ENCODE data around the gene SBK1. TPM values are rescaled to one million over a fixed set of nuclear protein-coding genes. Genes with fewer than 3 reads are reported as not detected.

SBK1 gene
- total RNA-seq, 6 donors from 2014 or later: 1.1 to 4.2 (median 2.1) TPM

DNA sequence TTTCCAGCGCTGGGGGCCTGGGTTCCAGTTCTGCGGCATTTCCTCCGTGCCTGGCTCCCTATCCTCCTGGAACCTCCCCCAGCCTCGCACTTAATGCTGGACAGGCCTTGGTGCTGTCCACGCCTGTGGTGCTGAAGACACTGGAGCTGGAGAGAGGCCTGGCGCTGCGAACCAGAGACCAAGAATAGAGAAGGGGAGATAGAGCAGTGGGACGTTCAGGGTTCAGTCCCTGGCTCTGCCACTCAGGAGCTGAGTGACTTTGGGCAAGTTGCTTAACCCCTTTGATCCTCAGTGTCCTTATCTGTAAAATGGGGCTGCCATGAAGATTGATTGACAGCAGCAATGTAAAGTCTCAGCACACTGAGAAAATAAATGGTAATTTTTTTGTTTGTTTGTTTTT is 11.9 kb downstream of the SBK1 start:
- DNase-seq (no peak), ATAC-seq (ENCODE audit: low FRiP score in 2 of 2) (peak in 1 of 2 donors; percentile 56)
- WGBS, 2 donors: 74 to 76% methylated on average over 8 of the region's 8 CpGs

DNA sequence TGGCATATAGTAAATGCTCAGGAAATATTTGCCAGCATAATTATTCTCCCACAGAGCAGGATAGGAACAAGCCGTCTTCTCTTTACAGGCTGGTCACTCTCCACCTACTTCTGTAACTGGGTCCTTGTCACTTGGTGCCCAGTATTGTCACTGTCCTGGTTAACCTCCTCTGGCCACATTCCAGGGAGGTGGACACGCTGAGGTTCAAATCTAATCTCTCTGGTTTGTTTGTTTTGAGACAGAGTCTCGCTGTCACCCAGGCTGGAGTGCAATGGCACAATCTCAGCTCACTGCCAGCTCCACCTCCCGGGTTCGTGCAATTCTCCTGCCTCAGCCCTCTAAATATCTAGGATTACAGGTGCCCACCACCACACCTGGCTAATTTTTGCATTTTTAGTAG is 15.6 kb downstream of the SBK1 start:
- no peak overlapping the region for H3K4me3 ChIP-seq
- H3K4me1 ChIP-seq: no peaks in the 10 kb centered on the region
- ATAC-seq (ENCODE audit: low FRiP score in 2 of 2) (no peak), DNase-seq (no peak)
- no peaks in the 10 kb centered on the region for H3K9me3 ChIP-seq
- no peaks in the 10 kb centered on the region for H3K36me3 ChIP-seq
- H3K27ac ChIP-seq: no peak overlapping the region
- TF ChIP-seq EP300 (IDR thresholded peaks at IDR 0.05) (no peak), POLR2AphosphoS5 (IDR thresholded peaks at IDR 0.05) (no peak), POLR2A (IDR thresholded peaks at IDR 0.05) (no peak)
- TF ChIP-seq, protein P1, sequence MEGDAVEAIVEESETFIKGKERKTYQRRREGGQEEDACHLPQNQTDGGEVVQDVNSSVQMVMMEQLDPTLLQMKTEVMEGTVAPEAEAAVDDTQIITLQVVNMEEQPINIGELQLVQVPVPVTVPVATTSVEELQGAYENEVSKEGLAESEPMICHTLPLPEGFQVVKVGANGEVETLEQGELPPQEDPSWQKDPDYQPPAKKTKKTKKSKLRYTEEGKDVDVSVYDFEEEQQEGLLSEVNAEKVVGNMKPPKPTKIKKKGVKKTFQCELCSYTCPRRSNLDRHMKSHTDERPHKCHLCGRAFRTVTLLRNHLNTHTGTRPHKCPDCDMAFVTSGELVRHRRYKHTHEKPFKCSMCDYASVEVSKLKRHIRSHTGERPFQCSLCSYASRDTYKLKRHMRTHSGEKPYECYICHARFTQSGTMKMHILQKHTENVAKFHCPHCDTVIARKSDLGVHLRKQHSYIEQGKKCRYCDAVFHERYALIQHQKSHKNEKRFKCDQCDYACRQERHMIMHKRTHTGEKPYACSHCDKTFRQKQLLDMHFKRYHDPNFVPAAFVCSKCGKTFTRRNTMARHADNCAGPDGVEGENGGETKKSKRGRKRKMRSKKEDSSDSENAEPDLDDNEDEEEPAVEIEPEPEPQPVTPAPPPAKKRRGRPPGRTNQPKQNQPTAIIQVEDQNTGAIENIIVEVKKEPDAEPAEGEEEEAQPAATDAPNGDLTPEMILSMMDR (IDR thresholded peaks at IDR 0.05): no peak
- no peaks in the 10 kb centered on the region for H3K27me3 ChIP-seq
- WGBS, 2 donors: 86 to 91% methylated on average over 5 of the region's 5 CpGs

More for the DNA sequence above, 11.9 kb downstream of the SBK1 start:
- no peaks in the 10 kb centered on the region for H3K4me1 ChIP-seq
- no peak overlapping the region for H3K4me3 ChIP-seq
- H3K27me3 ChIP-seq: no peaks in the 10 kb centered on the region
- no peak for TF ChIP-seq POLR2AphosphoS5 (IDR thresholded peaks at IDR 0.05)
- H3K9me3 ChIP-seq: no peaks in the 10 kb centered on the region
- no peaks in the 10 kb centered on the region for H3K36me3 ChIP-seq
- no peak overlapping the region for H3K27ac ChIP-seq

DNA sequence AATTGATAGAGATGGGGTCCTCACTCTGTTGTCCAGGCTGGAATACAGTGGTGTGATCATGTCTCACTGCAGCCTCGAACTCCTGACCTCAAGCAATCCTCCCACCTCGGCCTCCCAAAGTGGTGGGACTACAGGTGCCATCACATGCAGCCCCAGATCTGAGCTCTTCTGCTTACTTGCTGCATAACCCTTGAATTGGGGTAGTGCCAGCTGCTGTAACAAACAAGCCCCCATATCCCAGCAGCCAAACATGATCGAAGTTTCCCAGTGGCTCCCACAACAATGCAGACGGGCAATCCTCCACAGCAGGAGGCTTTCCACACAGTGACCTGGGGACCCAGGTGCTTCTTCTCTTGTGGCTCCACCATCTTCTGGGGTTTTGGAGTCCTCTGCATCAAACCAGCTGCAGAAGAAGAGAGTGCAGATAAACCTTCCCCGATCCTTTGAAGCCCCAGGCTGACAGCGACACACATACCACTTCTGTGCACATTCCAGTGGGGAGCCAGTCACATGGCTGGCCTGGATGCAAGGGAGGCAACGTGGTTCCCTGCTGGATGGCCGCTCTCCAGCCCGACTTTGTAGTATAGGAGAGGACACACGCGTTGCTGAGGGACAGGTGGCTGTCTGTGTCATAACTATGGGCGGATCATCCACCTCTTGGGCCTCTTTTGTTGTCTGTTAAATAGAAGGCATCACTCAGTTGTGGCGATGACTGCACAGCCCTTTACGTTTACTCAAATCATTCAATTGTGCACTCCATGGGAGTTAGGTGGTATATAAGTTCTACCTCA is 16.7 kb downstream of the SBK1 start:
- no peak for DNase-seq
- H3K9me3 ChIP-seq: no peaks in the 10 kb centered on the region
- no peak overlapping the region for H3K27ac ChIP-seq
- no peak for ATAC-seq (ENCODE audit: low FRiP score in 2 of 2)
- H3K36me3 ChIP-seq: no peaks in the 10 kb centered on the region
- TF ChIP-seq, protein P1 (IDR thresholded peaks at IDR 0.05): no peak
- TF ChIP-seq POLR2A (IDR thresholded peaks at IDR 0.05): no peak
- TF ChIP-seq POLR2AphosphoS5 (IDR thresholded peaks at IDR 0.05): no peak
- no peak for TF ChIP-seq EP300 (IDR thresholded peaks at IDR 0.05)
- no peaks in the 10 kb centered on the region for H3K4me1 ChIP-seq
- no peaks in the 10 kb centered on the region for H3K27me3 ChIP-seq
- H3K4me3 ChIP-seq: no peak overlapping the region
- 92 to 94% methylated on average over 8 to 14 of the region's 14 CpGs for WGBS, 2 donors

DNA sequence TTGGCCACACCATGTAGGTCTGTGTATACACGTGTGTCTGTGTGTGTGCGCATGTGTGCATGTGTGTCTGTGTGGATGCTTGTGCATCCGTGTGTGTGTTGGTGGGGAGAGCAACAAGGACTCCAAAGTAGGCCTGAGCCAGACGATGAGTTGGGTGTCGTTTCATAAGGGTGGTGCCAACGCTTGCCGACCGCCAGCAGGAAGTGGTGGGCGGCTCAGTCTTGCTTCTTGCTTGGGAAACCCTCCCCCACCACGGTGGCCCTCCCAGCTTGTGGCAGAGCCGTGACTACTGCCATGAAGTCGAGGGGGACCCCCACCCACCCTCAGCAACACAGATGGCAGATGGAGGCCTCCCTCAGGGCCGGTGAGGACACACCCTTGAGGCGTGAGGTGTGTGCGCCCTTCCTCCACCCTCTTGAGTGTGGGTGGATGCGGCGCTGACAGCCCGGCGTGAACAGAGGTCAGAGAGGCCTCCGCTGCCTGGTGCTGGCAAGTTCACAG is 17.5 kb downstream of the SBK1 start:
- Histone ChIP-seq H3K27ac (peak overlapping the region in 1 of 4 donors; percentile 35), H3K4me3 (no peak overlapping the region), H3K27me3 (no peaks in the 10 kb centered on the region), H3K4me1 (no peaks in the 10 kb centered on the region), H3K9me3 (no peaks in the 10 kb centered on the region), H3K36me3 (no peaks in the 10 kb centered on the region)
- WGBS, 2 donors: 64 to 66% methylated on average over 9 to 20 of the region's 20 CpGs
- TF ChIP-seq EP300 (IDR thresholded peaks at IDR 0.05) (no peak), POLR2A (IDR thresholded peaks at IDR 0.05) (no peak), POLR2AphosphoS5 (IDR thresholded peaks at IDR 0.05) (no peak)
- TF ChIP-seq, protein P1 (IDR thresholded peaks at IDR 0.05): no peak
- DNase-seq: peak; percentile 51 to 70
- peak in 1 of 2 donors; percentile 55 for ATAC-seq (ENCODE audit: low FRiP score in 2 of 2)

DNA sequence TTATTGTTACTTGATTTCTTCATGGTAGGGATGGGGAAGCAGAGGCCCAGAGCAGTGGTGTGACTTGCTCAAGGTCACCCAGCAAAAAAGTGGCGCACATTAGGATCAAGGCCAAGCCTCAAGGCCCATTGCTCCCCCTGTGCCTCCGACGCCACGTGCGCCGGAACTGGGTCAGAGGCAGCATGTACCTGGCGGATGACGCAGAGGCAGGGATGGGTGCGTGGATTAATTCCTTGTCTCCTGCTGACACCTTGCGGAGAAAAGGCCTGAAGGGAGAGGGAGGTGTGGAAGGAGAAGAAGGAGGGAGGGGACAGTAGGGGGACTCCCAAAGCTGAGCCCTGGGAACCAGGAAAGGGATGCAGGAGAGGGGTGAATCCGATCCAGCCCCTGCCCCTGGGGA is 18.5 kb downstream of the SBK1 start:
- H3K9me3 ChIP-seq: no peaks in the 10 kb centered on the region
- no peaks in the 10 kb centered on the region for H3K27me3 ChIP-seq
- WGBS, 2 donors: 93 to 97% methylated on average over 11 of the region's 11 CpGs
- TF ChIP-seq POLR2A (IDR thresholded peaks at IDR 0.05) (no peak), POLR2AphosphoS5 (IDR thresholded peaks at IDR 0.05) (no peak), EP300 (IDR thresholded peaks at IDR 0.05) (no peak)
- TF ChIP-seq, protein P1 (IDR thresholded peaks at IDR 0.05): no peak
- DNase-seq: no peak
- H3K4me3 ChIP-seq: no peak overlapping the region
- H3K4me1 ChIP-seq: no peaks in the 10 kb centered on the region
- no peaks in the 10 kb centered on the region for H3K36me3 ChIP-seq
- no peak for ATAC-seq (ENCODE audit: low FRiP score in 2 of 2)
- H3K27ac ChIP-seq: no peak overlapping the region

Measured in upper lobe of left lung (tissue), 6 donors.